ENCODE data around the gene ASB7. TPM values are rescaled to one million over a fixed set of nuclear protein-coding genes. Genes with fewer than 3 reads are reported as not detected.

The ASB7 gene
- total and polyA plus RNA-seq, 2 experiments from 2014 or later, result 4.1 to 13.9 TPM

DNA sequence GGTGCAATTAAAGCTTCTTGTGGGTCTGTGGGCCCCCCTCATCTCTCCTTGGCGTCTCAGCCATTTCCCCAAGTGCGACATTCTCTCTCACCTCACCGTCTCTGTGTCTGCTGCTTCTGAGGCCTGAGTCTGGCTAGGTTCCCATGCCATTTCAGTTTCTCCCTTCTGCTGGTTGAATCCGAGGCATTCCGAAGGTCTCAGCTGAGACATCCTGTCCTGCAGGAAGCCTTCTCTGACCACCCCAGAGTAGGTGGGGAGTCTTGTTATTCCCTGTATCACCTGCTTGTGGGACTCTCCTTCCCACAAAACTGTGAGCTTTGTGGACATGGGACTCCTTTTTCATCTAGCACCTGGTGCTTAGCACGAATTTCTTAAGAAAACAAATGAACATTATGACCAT is 78.3 kb downstream of the ASB7 start:
- no peaks in the 10 kb centered on the region for H3F3A ChIP-seq (replicated peaks; ENCODE audit: low read depth)
- DNase-seq (ENCODE audit: low spot score) (no peak), ATAC-seq (no peak)
- no peak overlapping the region for H3K27ac Mint-ChIP-seq
- H3K4me3 ChIP-seq, result no peak overlapping the region
- no peak overlapping the region for H3K27ac ChIP-seq (ENCODE audit: low read depth)
- TF ChIP-seq REST (IDR thresholded peaks at IDR 0.05; ENCODE audit: unreplicated experiment), result no peak
- TF ChIP-seq ZNF114 (CRISPR knock-in tag; IDR thresholded peaks at IDR 0.05), result no peak
- no peak for TF ChIP-seq EZH2 (IDR thresholded peaks at IDR 0.05; ENCODE audit: low read depth, unreplicated experiment)
- TF ChIP-seq ETS1 (IDR thresholded peaks at IDR 0.05), result no peak
- TF ChIP-seq ZNF331 (CRISPR knock-in tag; IDR thresholded peaks at IDR 0.05; ENCODE audit: low read depth), result no peak
- TF ChIP-seq CTCF (conservative IDR thresholded peaks at IDR 0.05; ENCODE audit: low read depth in 2 of 2), result no peak
- TF ChIP-seq POLR2AphosphoS5 (IDR thresholded peaks at IDR 0.05; ENCODE audit: low read depth), result no peak
- no peak for TF ChIP-seq STAT1 (IDR thresholded peaks at IDR 0.05; ENCODE audit: unreplicated experiment)
- peaks cover 50% of the 10 kb centered on the region for H3K9me3 Mint-ChIP-seq
- no peaks in the 10 kb centered on the region for H3K4me1 Mint-ChIP-seq
- H4K20me1 ChIP-seq (replicated peaks; ENCODE audit: insufficient read depth), result no peaks in the 10 kb centered on the region
- no peaks in the 10 kb centered on the region for H3K79me2 ChIP-seq (replicated peaks; ENCODE audit: insufficient read depth)
- H3K27me3 Mint-ChIP-seq (ENCODE audit: insufficient read depth, low read depth, poor library complexity), result no peaks in the 10 kb centered on the region
- H3K4me1 ChIP-seq (ENCODE audit: insufficient read depth), result no peaks in the 10 kb centered on the region
- no peak overlapping the region for H3K4me3 Mint-ChIP-seq
- H3K27me3 ChIP-seq (ENCODE audit: insufficient read depth), result no peaks in the 10 kb centered on the region
- no peak overlapping the region for H3K4me2 ChIP-seq
- no peak overlapping the region for H2AFZ ChIP-seq
- H3K36me3 ChIP-seq (ENCODE audit: insufficient read depth), result no peaks in the 10 kb centered on the region; the same call in 1 of the 2 replicates
- H3K9me2 ChIP-seq (ENCODE audit: insufficient read depth), result no peaks in the 10 kb centered on the region
- peaks cover 19% of the 10 kb centered on the region; the same call in 2 of the 3 replicates for H3K36me3 Mint-ChIP-seq (ENCODE audit: low read depth)

DNA sequence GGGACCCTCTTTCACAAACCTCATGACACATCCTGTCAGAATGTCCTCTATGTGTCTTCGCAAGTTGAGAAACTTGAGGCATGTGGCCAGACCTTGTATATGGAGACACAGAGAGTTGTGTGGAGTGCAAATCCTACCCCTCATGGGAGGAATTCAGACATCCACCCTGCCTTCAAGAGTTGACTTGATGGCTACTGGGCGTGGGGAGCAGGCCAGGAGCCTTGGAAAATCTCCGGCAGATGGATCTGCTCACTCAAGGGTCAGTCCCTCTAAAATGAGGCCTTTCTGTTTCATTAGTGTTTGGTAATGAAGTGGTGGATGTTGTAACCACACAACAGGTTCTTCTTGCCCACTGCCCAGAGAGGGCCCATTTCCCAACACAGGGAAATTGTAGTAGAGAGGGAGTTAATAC is 79.0 kb downstream of the ASB7 start:
- H3K36me3 Mint-ChIP-seq (ENCODE audit: low read depth), result peaks cover 19% of the 10 kb centered on the region; the same call in 2 of the 3 replicates
- Histone ChIP-seq H3K27ac (ENCODE audit: low read depth) (no peak overlapping the region), H3F3A (replicated peaks; ENCODE audit: low read depth) (no peaks in the 10 kb centered on the region), H3K4me1 (ENCODE audit: insufficient read depth) (no peaks in the 10 kb centered on the region), H2AFZ (no peak overlapping the region), H3K27me3 (ENCODE audit: insufficient read depth) (no peaks in the 10 kb centered on the region), H3K4me3 (no peak overlapping the region), H3K79me2 (replicated peaks; ENCODE audit: insufficient read depth) (no peaks in the 10 kb centered on the region), H3K4me2 (no peak overlapping the region), H4K20me1 (replicated peaks; ENCODE audit: insufficient read depth) (no peaks in the 10 kb centered on the region), H3K9me2 (ENCODE audit: insufficient read depth) (no peaks in the 10 kb centered on the region), H3K36me3 (ENCODE audit: insufficient read depth) (no peaks in the 10 kb centered on the region; the same call in 1 of the 2 replicates)
- DNase-seq (ENCODE audit: low spot score) (no peak), ATAC-seq (no peak)
- no peak overlapping the region for H3K27ac Mint-ChIP-seq
- H3K9me3 Mint-ChIP-seq, result peaks cover 46% of the 10 kb centered on the region
- H3K4me1 Mint-ChIP-seq, result no peaks in the 10 kb centered on the region
- no peak overlapping the region for H3K4me3 Mint-ChIP-seq
- H3K27me3 Mint-ChIP-seq (ENCODE audit: insufficient read depth, low read depth, poor library complexity), result no peaks in the 10 kb centered on the region
- TF ChIP-seq EZH2 (IDR thresholded peaks at IDR 0.05; ENCODE audit: low read depth, unreplicated experiment), result no peak
- TF ChIP-seq JUNB (IDR thresholded peaks at IDR 0.05; ENCODE audit: unreplicated experiment), result no peak
- no peak for TF ChIP-seq ETS1 (IDR thresholded peaks at IDR 0.05)
- TF ChIP-seq EZH2phosphoT487 (IDR thresholded peaks at IDR 0.05; ENCODE audit: unreplicated experiment), result no peak
- no peak for TF ChIP-seq ZNF114 (CRISPR knock-in tag; IDR thresholded peaks at IDR 0.05)
- no peak for TF ChIP-seq POLR2AphosphoS5 (IDR thresholded peaks at IDR 0.05; ENCODE audit: low read depth)
- no peak for TF ChIP-seq CREB1 (CRISPR knock-in tag; IDR thresholded peaks at IDR 0.05; ENCODE audit: low read depth)
- TF ChIP-seq CTCF (conservative IDR thresholded peaks at IDR 0.05; ENCODE audit: low read depth in 2 of 2), result no peak
- TF ChIP-seq NANOG (IDR thresholded peaks at IDR 0.05; ENCODE audit: borderline replicate concordance), result no peak
- no peak for TF ChIP-seq ZNF331 (CRISPR knock-in tag; IDR thresholded peaks at IDR 0.05; ENCODE audit: low read depth)

Data from GM23338 (cell line).